SIG-M5 treated with dmso at 0.1 percent for 504 hours (cell line): ENCODE measurements around the gene YWHAG.
"Not testable (repeated sequence)": the region's sequence is repeated elsewhere in the genome, so short reads cannot be mapped to it uniquely, and the experiment has no call there.

ENCODE experiments used
- DNase-seq: peaks from one replicate; lab custom pipeline; 2025; ENCODE audit not compliant: unreplicated experiment; lab: John Stamatoyannopoulos, UW

Gene YWHAG

GRCh38 chr7:76358481-76359110 lies at the start of gene YWHAG:
TSS of gene YWHAG (minus strand) at chr7:76358991. CDS start at chr7:76358808, 183 bp downstream.
- peak; percentile 82 for DNase-seq

GRCh38 chr7:76408121-76408560 lies 49.4 kb upstream of the YWHAG start:
- DNase-seq: no peak

- no peak for DNase-seq
These were observed 48.9 kb upstream of the YWHAG start for GRCh38 chr7:76407718-76408117.

GRCh38 chr7:76405738-76406137 lies 46.9 kb upstream of the YWHAG start:
- no peak for DNase-seq

- peak; percentile 94 for DNase-seq
These were observed 45.1 kb upstream of the YWHAG start for GRCh38 chr7:76403780-76404494.

- DNase-seq: peak; percentile 87
These were observed 44.3 kb upstream of the YWHAG start for GRCh38 chr7:76403097-76403496.

GRCh38 chr7:76400248-76400647 lies 41.5 kb upstream of the YWHAG start:
- DNase-seq: no peak

- DNase-seq: peak; percentile 53
These were observed 38.8 kb upstream of the YWHAG start for GRCh38 chr7:76397409-76398183.

- no peak for DNase-seq
These were observed 38.1 kb upstream of the YWHAG start for GRCh38 chr7:76396864-76397263.

- no peak for DNase-seq
These were observed 37.4 kb upstream of the YWHAG start for GRCh38 chr7:76395965-76396726.

GRCh38 chr7:76395605-76395964 lies 36.8 kb upstream of the YWHAG start:
- DNase-seq: not testable (repeated sequence)

GRCh38 chr7:76394957-76395356 lies 36.2 kb upstream of the YWHAG start:
- no peak for DNase-seq

- peak; percentile 90 for DNase-seq
These were observed 34.6 kb upstream of the YWHAG start for GRCh38 chr7:76393116-76394031.

GRCh38 chr7:76392531-76393115 lies 33.8 kb upstream of the YWHAG start:
- peak; percentile 90 for DNase-seq

GRCh38 chr7:76390092-76390491 lies 31.3 kb upstream of the YWHAG start:
- DNase-seq: no peak

- not testable (repeated sequence) for DNase-seq
These were observed 29.0 kb upstream of the YWHAG start for GRCh38 chr7:76387789-76388188.

GRCh38 chr7:76386691-76387260 lies 28.0 kb upstream of the YWHAG start:
- DNase-seq: no peak

GRCh38 chr7:76383089-76383944 lies 24.5 kb upstream of the YWHAG start:
- DNase-seq: no peak
